Right ventricle myocardium inferior (tissue), 1 donor: ENCODE measurements around the gene LSM6. TPM values are rescaled to one million over a fixed set of nuclear protein-coding genes. Genes with fewer than 3 reads are reported as not detected.

ENCODE experiments used
- ATAC-seq: fragments of 200-7000 bp; cut with Tn5 transposase; one replicate; pipeline ENCODE4 v1.9.1; 2020; ENCODE audit warnings: mild to moderate bottlenecking, moderate library complexity
- DNase-seq: peaks from one replicate; pipeline ENCODE4 v3.0.0; 2021; ENCODE audit errors: missing footprints
- intact Hi-C: fragments of 100-400 bp; cut with DNase I; formaldehyde crosslinking; loops from one replicate; pipeline ENCODE4 v1.11.0; 2022
- long read RNA-seq: library from polyadenylated mRNA; unstranded; transcript quantifications from one replicate; pipeline ENCODE4 v2.0.0, GENCODE V29; 2021
- total RNA-seq: library from RNA; stranded (reverse); fragmentation: NEBNext Ultra II Directional; extraction: Animal tissue kit (Norgen Biotek cat#: 25700); gene quantifications from one replicate; pipeline ENCODE4 v1.2.1, GENCODE V29; 2021
- donor health status: DM: no; HTN: yes; CAD: no; lungs with severe emphysema.

LSM6 gene
- 14.8 TPM for total RNA-seq
- long read RNA-seq, partial matches to known transcripts, result 0 of 6 reads
- long read RNA-seq, other reads (novel, unspliced or antisense), result 0 of 6 reads

- DNase-seq, result peak; percentile 93
- peak; percentile 98 for ATAC-seq
- intact Hi-C loops, result loop anchor here (10.0 kb wide), 1 partner anchor 241 kb away; the partner anchor contains the start of gene ZNF827
Observed at GRCh38 chr4:146175541-146176453, at the start of gene LSM6. Gene LSM6, plus strand, starts transcription at chr4:146175718. Its CDS starts 7,204 bp downstream, at chr4:146182922.

DNA sequence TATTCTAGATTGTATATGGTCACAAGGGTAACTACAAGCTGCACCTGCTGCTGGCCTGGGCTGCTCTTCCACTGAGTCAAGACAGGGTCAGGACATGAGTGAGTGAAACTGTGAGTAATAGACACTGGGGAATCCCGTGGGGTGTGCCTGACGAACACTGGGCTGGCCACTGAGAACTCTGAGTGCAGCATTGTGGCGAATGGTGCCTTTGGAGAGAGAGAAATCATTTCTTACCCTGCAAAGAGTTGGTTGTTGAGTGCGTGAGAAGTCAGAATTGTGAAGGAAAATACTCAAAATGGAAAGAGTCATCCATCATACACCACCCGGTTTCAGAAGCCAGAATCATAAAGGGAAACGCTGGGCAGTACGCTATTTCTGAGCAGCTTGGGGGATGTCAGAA, 43.1 kb upstream of the LSM6 start:
- intact Hi-C loops, result no loop called here
- ATAC-seq, result no peak
- DNase-seq, result no peak

GRCh38 chr4:146134761-146135445, 40.6 kb upstream of the LSM6 start:
- DNase-seq, result no peak
- intact Hi-C loops, result no loop called here
- ATAC-seq, result peak; percentile 63

GRCh38 chr4:146135941-146136340, 39.6 kb upstream of the LSM6 start:
- intact Hi-C loops, result no loop called here
- no peak for DNase-seq
- no peak for ATAC-seq

GRCh38 chr4:146142768-146143167, 32.8 kb upstream of the LSM6 start:
- intact Hi-C loops, result no loop called here
- DNase-seq (no peak), ATAC-seq (no peak)

- intact Hi-C loops, result no loop called here
- no peak for DNase-seq
Observed at GRCh38 chr4:146143888-146144287, 31.6 kb upstream of the LSM6 start.

GRCh38 chr4:146146918-146147317, 28.6 kb upstream of the LSM6 start:
- ATAC-seq, result no peak
- intact Hi-C loops, result no loop called here
- DNase-seq, result no peak

More at GRCh38 chr4:146143888-146144287, 31.6 kb upstream of the LSM6 start:
- ATAC-seq, result no peak

GRCh38 chr4:146148021-146148420, 27.5 kb upstream of the LSM6 start:
- DNase-seq (no peak), ATAC-seq (no peak)
- intact Hi-C loops, result no loop called here

GRCh38 chr4:146154057-146154456, 21.5 kb upstream of the LSM6 start:
- ATAC-seq, result no peak
- no peak for DNase-seq
- intact Hi-C loops, result no loop called here

DNA sequence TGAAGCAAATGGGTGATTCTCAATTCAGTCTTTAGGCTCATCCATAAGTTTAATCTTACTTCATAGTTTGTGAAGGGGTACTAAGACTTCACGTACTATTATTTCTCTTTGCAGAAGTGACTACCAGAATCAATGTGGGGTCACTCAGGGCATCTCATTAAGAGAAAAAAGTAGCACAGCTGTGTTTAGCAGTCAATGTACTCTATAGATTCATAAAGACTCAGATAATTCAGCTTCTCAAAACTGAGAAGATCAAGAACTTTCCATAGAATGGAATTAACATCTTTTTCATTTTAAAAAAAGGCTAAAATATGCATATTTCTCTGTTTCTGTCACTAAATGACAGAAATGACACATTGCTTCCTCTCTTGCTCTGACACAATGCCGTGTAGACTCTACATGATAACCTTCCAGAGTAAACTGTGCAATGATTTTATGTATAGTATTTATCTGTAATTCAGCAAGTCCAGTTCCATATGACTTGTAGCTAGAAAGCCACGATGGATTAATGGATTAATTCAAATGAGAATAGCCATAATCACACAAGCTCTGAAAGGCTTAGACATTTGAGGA, 20.3 kb upstream of the LSM6 start:
- DNase-seq, result no peak
- intact Hi-C loops, result no loop called here
- ATAC-seq, result no peak

- ATAC-seq (no peak), DNase-seq (no peak)
- intact Hi-C loops, result no loop called here
Observed at GRCh38 chr4:146158036-146158745, 17.3 kb upstream of the LSM6 start.

DNA sequence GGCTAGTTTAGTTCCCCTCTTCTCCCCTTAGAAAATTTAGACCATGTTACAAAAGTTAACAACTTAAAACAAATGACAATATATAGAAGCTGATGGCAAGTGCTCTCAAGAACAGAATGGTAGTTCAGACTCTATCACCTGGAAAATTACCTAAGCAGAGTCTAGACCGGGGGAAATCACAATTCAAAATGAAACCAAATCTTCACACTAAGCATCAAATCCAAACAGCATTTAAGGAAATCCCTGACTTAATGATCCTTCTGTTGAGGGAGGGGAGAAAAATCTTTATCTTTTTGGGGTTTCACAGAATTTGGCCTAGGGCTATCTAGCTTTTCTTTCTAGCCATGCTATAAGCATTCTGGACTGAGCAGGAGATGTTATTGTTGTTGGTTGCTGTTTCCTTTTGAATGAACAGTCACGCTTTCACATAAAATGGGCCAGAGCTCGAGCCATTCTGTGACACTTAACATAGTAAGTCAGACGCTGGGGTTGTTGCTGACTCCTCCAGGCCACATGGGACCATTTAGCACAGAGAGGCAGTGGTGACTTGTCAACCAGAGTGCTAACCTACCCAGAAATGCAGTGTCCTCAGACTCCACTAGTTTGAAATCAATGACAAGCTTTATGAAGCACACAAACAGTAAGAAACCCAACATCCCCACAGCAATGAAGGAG, 16.0 kb upstream of the LSM6 start:
- ATAC-seq, result no peak
- DNase-seq, result no peak
- intact Hi-C loops, result no loop called here

DNA sequence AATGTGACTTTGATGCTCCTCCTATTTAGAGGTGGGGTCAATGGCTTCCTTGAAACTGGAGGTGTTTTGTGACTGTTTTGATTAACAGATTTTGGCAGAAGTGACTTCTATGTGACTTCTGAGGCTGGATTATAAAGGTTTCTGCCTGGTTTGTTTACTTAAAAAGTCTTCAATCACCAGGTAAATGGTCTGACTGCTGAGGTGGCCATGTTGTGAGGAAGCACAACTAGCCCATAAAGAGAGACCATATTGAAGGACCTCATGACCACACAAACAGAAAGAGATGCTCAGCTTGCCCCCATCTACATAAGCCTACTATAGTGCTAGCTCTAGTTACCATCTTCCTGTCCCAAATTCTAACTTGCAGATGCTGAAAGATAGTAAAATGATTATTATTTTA, 14.3 kb upstream of the LSM6 start:
- intact Hi-C loops, result no loop called here

DNA sequence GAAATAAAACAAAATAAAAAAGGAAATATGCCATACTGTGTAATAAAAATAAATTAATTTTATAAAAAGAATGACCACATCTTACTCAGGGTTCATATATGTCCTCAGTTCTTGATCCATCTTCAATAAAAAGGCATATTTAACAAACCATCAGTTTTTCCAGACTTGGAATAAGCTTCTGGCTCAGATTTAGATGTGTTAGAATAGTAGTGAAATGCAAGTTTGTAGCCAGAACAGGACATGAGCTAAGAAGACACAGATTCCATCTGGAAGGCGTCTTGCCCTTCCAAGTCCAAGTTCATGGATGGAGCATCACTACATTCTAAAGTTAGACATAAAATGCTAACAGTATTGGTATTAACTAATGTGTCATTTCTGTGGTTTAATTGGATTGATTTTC, 10.3 kb upstream of the LSM6 start:
- intact Hi-C loops, result no loop called here
- DNase-seq, result no peak
- no peak for ATAC-seq

More for the DNA sequence above, 14.3 kb upstream of the LSM6 start:
- ATAC-seq (no peak), DNase-seq (no peak)

GRCh38 chr4:146165840-146166239, 9.7 kb upstream of the LSM6 start:
- DNase-seq (no peak), ATAC-seq (no peak)
- intact Hi-C loops, result no loop called here

- ATAC-seq (no peak), DNase-seq (no peak)
- intact Hi-C loops, result loop anchor here (10.0 kb wide), 1 partner anchor 235 kb away; the partner anchor contains the start of gene ZNF827
Observed at GRCh38 chr4:146170149-146170548, 5.4 kb upstream of the LSM6 start.

DNA sequence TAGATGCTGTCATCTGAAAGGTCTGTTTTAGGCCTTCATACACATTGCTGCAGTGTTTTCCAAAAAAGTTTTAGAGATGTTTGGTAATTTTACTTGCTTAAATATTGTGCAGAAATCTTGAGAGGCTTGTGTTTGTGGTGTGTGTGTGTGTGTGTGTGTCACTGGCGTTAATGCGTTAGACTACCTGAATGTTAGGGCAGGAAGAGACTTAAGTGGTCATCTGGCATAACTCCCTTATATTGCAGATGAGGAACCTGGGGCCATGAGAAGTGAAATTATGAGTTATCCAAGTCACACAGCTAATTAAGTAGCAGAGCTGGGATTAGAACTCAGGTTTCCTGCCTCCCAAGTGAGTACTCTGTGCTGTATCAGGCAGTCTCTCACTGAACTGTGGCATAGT, 1.4 kb downstream of the LSM6 start:
- ATAC-seq (no peak), DNase-seq (no peak)
- intact Hi-C loops, result loop anchor here (10.0 kb wide), 1 partner anchor 242 kb away; the partner anchor contains the start of gene ZNF827

DNA sequence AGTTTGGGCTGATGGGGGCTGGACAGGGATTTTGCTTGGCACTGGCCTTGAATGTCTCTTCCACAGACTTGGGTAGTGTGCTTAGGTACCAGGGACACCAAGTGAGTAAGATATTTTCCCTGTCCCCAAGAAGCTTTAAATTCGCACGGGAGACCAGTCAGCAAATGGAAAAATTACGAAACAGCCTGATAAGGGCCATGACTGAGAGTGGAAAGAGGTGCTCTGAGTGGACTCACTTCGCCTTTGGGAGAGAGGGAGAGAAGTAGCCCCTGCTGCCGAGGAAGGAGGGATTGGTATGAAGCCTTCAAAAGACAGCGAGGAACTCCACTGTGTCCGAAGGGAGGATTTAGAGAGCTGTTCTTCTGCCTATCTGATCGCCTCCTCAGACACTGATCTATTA, 2.6 kb downstream of the LSM6 start:
- DNase-seq, result no peak
- ATAC-seq, result no peak
- intact Hi-C loops, result loop anchor here (10.0 kb wide), 1 partner anchor 243 kb away; the partner anchor contains the start of gene ZNF827
